Brain microvascular endothelial cell (primary cell): ENCODE results near the gene WASL.

Experiments
- DNase-seq: peaks from one replicate; pipeline ENCODE4 v3.0.0-alpha.2; 2020
- H3K27ac ChIP-seq: fragments of 250-450 bp; sonication (Bioruptor Pico); 2 replicates; pipeline ENCODE4 v1.5.1; 2020; ENCODE audit warnings: mild to moderate bottlenecking, moderate library complexity
- H3K27me3 ChIP-seq: fragments of 250-450 bp; sonication (Bioruptor Pico); replicated peaks from 2 replicates; pipeline ENCODE4 v1.5.1; 2020; ENCODE audit warnings: mild to moderate bottlenecking
- H3K36me3 ChIP-seq: fragments of 250-450 bp; sonication (Bioruptor Pico); replicated peaks from 2 replicates; pipeline ENCODE4 v1.5.1; 2020; ENCODE audit warnings: mild to moderate bottlenecking
- H3K4me3 ChIP-seq: 2 replicates; pipeline ENCODE4 v1.5.1; 2011; ENCODE audit warnings: low read depth, mild to moderate bottlenecking, control low read depth, low read length, moderate library complexity
- CTCF ChIP-seq: IDR thresholded peaks from 2 replicates; pipeline ENCODE4 v1.5.1; 2011; ENCODE audit warnings: low read depth, mild to moderate bottlenecking, moderate library complexity, low read length, control low read depth, inconsistent platforms; ENCODE audit errors: missing control alignments
- in situ Hi-C: cut with HindIII; loops from 2 replicates; pipeline ENCODE4 v1.10.0; 2017; ENCODE audit warnings: low sequenced_read_pairs, low pct_ligation_motif_present

The WASL gene

DNA sequence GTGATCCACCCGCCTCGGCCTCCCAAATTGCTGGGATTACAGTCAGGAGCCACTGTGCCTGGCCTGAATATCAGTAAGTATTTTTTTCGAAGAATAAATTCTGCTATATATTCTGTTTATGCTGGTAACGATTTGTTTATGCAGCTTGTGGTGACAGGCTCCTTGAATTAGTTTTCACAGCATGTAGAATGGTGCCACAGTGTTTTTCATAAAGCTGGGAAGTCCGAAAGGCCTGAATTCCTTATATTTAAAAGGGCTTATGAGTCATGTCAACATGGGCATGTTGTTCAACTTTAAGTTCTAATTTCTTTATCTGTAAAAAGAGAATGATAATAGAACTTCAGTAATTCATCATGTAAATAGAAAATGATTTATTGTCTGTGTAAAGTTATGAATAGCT, 42.2 kb upstream of the WASL start:
- H3K27ac ChIP-seq: no peak overlapping the region
- no peak for DNase-seq
- in situ Hi-C loops: no loop called here
- no peaks in the 10 kb centered on the region for H3K36me3 ChIP-seq
- no peaks in the 10 kb centered on the region for H3K27me3 ChIP-seq
- H3K4me3 ChIP-seq: no peak overlapping the region
- TF ChIP-seq CTCF: no peak

DNA sequence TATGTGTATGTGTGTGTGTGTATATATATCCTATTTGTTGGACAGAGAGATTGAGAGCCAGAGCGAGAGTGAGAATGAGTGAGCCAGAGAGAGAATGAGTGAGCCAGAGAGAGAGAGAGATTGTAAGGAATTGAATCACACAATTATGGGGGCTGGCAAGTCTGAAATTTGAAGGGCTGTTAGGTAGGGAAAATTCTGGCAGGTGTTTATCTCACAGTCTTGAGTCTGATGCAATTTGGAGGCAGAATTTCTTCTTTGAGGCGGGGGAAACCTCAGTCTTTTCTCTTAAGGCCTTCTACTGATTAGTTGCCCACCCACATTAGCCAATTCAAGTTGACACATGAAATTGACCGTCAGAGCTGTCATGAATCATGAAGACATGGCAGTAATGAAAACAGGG, 41.0 kb upstream of the WASL start:
- H3K4me3 ChIP-seq: no peak overlapping the region
- no peaks in the 10 kb centered on the region for H3K27me3 ChIP-seq
- TF ChIP-seq CTCF: no peak
- in situ Hi-C loops: no loop called here
- no peaks in the 10 kb centered on the region for H3K36me3 ChIP-seq
- no peak overlapping the region for H3K27ac ChIP-seq
- no peak for DNase-seq

- Histone ChIP-seq H3K36me3 (no peaks in the 10 kb centered on the region), H3K27me3 (no peaks in the 10 kb centered on the region), H3K27ac (no peak overlapping the region), H3K4me3 (no peak overlapping the region)
- in situ Hi-C loops: no loop called here
- DNase-seq: no peak
- TF ChIP-seq CTCF: no peak
Measured at GRCh38 chr7:123789206-123789784, 40.5 kb upstream of the WASL start.

- no peaks in the 10 kb centered on the region for H3K27me3 ChIP-seq
- no peak overlapping the region for H3K4me3 ChIP-seq
- in situ Hi-C loops: no loop called here
- H3K27ac ChIP-seq: no peak overlapping the region
- no peak for DNase-seq
- no peak for TF ChIP-seq CTCF
- no peaks in the 10 kb centered on the region for H3K36me3 ChIP-seq
Measured at GRCh38 chr7:123788584-123788983, 39.8 kb upstream of the WASL start.

- TF ChIP-seq CTCF: no peak
- H3K4me3 ChIP-seq: no peak overlapping the region
- no peaks in the 10 kb centered on the region for H3K27me3 ChIP-seq
- DNase-seq: no peak
- no peak overlapping the region for H3K27ac ChIP-seq
- no peaks in the 10 kb centered on the region for H3K36me3 ChIP-seq
- in situ Hi-C loops: no loop called here
Measured at GRCh38 chr7:123787220-123788007, 38.6 kb upstream of the WASL start.
